PC-3 (cell line): Measurements from ENCODE around the gene WNT4.

ENCODE experiments used
- CTCF ChIP-seq: fragments of 300-600 bp; sonication (generic); conservative IDR thresholded peaks from 2 replicates; pipeline ENCODE4 v1.5.1; 2017; ENCODE audit warnings: antibody characterized with exemption, low read depth, mild to moderate bottlenecking, low read length
- EZH2phosphoT487 ChIP-seq: fragments of 300-600 bp; sonication (generic); IDR thresholded peaks from 2 replicates; pipeline ENCODE4 v1.6.1; 2018; ENCODE audit warnings: mild to moderate bottlenecking, antibody characterized with exemption, low read length, borderline replicate concordance

DNA sequence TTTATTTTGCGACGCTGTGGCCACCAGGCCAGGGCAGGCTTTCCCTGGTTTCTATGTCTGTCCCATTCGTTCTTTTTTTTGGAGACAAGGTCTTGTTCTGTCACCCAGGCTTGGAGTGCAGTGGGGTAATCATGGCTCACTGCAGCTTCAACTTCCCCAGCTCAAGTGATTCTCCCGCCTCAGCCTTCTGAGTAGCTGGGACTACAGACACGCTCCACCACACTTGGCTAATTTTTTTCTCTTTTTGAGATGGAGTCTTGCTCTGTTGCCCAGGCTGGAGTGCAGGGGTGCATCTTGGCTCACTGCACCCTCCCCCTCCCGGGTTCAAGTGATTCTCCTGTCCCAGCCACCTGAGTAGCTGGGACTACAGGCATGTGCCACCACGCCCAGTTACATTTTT, 43.4 kb upstream of the WNT4 start:
- TF ChIP-seq CTCF (no peak), EZH2phosphoT487 (no peak)
